Lung (tissue), 12 donors: ENCODE data around the gene DNAJC1. TPM values are rescaled to one million over a fixed set of nuclear protein-coding genes. Genes with fewer than 3 reads are reported as not detected.
"Not testable (repeated sequence)": the region's sequence is repeated elsewhere in the genome, so short reads cannot be mapped to it uniquely, and the experiment has no call there.

Experiments
- ATAC-seq: fragments of 200-7000 bp; cut with Tn5 transposase; one replicate; pipeline ENCODE4 v1.9.1; 2020; ENCODE audit warnings: moderate number of reproducible peaks; ENCODE audit not compliant: insufficient read depth, low FRiP score
- DNase-seq, 3 donors: peaks; one replicate each; pipeline ENCODE4 v3.0.0-alpha.2; 2013 to 2017
- H3K27ac ChIP-seq, 2 donors: one replicate each; pipeline ENCODE4 v1.5.1; 2013; ENCODE audit warnings: mild to moderate bottlenecking in 2 of 2, moderate library complexity in 2 of 2, control low read depth in 1 of 2, inconsistent platforms in 1 of 2, low read depth in 1 of 2, low read length in 1 of 2
- H3K27me3 ChIP-seq, 3 donors: one replicate each; pipeline ENCODE4 v1.5.1; 2013; ENCODE audit warnings: low read length in 2 of 3; ENCODE audit not compliant: control insufficient read depth in 3 of 3, insufficient read depth in 3 of 3
- H3K36me3 ChIP-seq, 4 donors: one replicate each; pipeline ENCODE4 v1.5.1; 2013; ENCODE audit warnings: low read length in 4 of 4, mild to moderate bottlenecking in 1 of 4, moderate library complexity in 1 of 4; ENCODE audit not compliant: control insufficient read depth in 4 of 4, insufficient read depth in 4 of 4
- H3K4me1 ChIP-seq, 5 donors: one replicate each; pipeline ENCODE4 v1.5.1; 2013; ENCODE audit warnings: low read length in 5 of 5, mild to moderate bottlenecking in 2 of 5, moderate library complexity in 1 of 5; ENCODE audit not compliant: control insufficient read depth in 5 of 5, insufficient read depth in 5 of 5
- H3K4me3 ChIP-seq: one replicate; pipeline ENCODE4 v1.5.1; 2013; ENCODE audit warnings: mild to moderate bottlenecking, control low read depth, moderate library complexity
- H3K9ac ChIP-seq, 2 donors: one replicate each; pipeline ENCODE4 v1.5.1; 2013; ENCODE audit warnings: low read length in 2 of 2, control low read depth in 1 of 2; ENCODE audit not compliant: insufficient read depth in 1 of 2
- H3K9me3 ChIP-seq, 4 donors: one replicate each; pipeline ENCODE4 v1.5.1; 2013; ENCODE audit warnings: low read length in 3 of 4, mild to moderate bottlenecking in 1 of 4, moderate library complexity in 1 of 4; ENCODE audit not compliant: control insufficient read depth in 4 of 4, insufficient read depth in 3 of 4
- WGBS, 2 donors: extraction: QIAGEN DNeasy Blood & Tissue Kit; methylation state at CpG; one replicate each; pipeline ENCODE4 v1.1.7; 2013; 5-methylcytosine and 5-hydroxymethylcytosine counted together
- polyA plus RNA-seq, 2 donors: library from polyadenylated mRNA; stranded (reverse); fragments of 200-250 nt; gene quantifications; one replicate each; pipeline ENCODE4 v1.2.1, GENCODE V29; 2013
- total RNA-seq, 2 donors: library from RNA; depleted of rRNA in 1 of 2; stranded (reverse); fragments of >200 nt in 1 of 2; gene quantifications; one replicate each; pipeline ENCODE4 v1.2.1, GENCODE V29; 2014 to 2021
- TF ChIP-seq, protein P1 (sequence below): IDR thresholded peaks from 2 replicates; pipeline ENCODE4 v1.5.1; 2012; ENCODE audit warnings: mild to moderate bottlenecking; ENCODE audit errors: control extremely low read depth, extremely low read depth
- donor health status: control.
- donor health status: control.
- donor health status: Bipolar disorder and iron deficiency.
- donor health status: healthy.
- donor health status: DM: yes; HTN: yes; CAD: no.

The DNAJC1 gene
- total and polyA plus RNA-seq, 4 donors = 31.0 to 38.2 (median 35.6) TPM

GRCh38 chr10:21837487-21837886 is 166.0 kb downstream of the DNAJC1 start:
- DNase-seq, H3K4me1 ChIP-seq, ATAC-seq, H3K36me3 ChIP-seq, H3K27me3 ChIP-seq, H3K27ac ChIP-seq, H3K9ac ChIP-seq, H3K4me3 ChIP-seq: not testable (repeated sequence)
- WGBS, 2 donors = 97% methylated on average over 25 to 29 of the region's 29 CpGs
- H3K9me3 ChIP-seq = peaks cover 0 to 16% (median 1%) of the 10 kb centered on the region in 4 donors

DNA sequence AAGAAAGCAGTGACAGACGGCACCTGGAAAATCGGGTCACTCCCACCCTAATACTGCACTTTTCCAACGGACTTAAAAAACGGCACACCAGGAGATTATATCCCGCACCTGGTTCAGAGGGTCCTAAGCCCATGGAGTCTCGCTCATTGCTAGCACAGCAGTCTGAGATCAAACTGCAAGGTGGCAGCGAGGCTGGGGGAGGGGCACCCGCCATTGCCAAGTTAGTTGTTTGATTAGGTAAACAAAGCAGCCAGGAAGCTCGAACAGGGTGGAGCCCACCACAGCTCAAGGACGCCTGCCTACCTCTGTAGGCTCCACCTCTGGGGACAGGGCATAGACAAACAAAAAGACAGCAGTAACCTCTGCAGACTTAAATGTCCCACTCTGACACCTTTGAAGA is 169.0 kb downstream of the DNAJC1 start:
- H3K36me3 ChIP-seq, H3K27me3 ChIP-seq, ATAC-seq, DNase-seq, H3K27ac ChIP-seq, H3K4me3 ChIP-seq, H3K4me1 ChIP-seq, H3K9ac ChIP-seq: not testable (repeated sequence)
- H3K9me3 ChIP-seq = peaks cover 0 to 18% (median 7%) of the 10 kb centered on the region in 4 donors
- 91 to 96% methylated on average over 9 to 10 of the region's 10 CpGs for whole genome bisulfite sequencing, 2 donors

DNA sequence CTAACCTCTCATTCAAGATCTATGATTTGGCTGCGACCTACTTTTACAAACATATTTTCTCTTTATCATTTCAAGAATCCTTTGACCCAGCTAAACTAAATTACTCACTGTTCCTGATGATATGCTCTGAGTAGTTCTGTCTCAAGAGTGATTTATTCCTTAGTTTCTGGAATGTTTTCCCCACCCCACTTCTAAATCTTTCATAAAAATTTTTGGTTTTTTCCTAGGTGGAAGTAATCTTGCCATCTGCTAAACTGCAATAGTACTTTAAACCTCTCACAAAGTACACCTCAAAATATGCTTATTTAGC is 170.8 kb downstream of the DNAJC1 start:
- Histone ChIP-seq H3K9me3 (peaks cover 0 to 19% (median 9%) of the 10 kb centered on the region in 4 donors), H3K27ac (no peak overlapping the region), H3K4me1 (no peaks in the 10 kb centered on the region), H3K4me3 (no peak overlapping the region), H3K36me3 (peaks cover 0 to 8% (median 4%) of the 10 kb centered on the region in 4 donors), H3K27me3 (no peaks in the 10 kb centered on the region), H3K9ac (no peak overlapping the region)
- no peak for ATAC-seq
- 69 to 80% methylated on average over 1 of the region's 1 CpG for WGBS, 2 donors
- no peak for DNase-seq
- TF ChIP-seq, protein P1, sequence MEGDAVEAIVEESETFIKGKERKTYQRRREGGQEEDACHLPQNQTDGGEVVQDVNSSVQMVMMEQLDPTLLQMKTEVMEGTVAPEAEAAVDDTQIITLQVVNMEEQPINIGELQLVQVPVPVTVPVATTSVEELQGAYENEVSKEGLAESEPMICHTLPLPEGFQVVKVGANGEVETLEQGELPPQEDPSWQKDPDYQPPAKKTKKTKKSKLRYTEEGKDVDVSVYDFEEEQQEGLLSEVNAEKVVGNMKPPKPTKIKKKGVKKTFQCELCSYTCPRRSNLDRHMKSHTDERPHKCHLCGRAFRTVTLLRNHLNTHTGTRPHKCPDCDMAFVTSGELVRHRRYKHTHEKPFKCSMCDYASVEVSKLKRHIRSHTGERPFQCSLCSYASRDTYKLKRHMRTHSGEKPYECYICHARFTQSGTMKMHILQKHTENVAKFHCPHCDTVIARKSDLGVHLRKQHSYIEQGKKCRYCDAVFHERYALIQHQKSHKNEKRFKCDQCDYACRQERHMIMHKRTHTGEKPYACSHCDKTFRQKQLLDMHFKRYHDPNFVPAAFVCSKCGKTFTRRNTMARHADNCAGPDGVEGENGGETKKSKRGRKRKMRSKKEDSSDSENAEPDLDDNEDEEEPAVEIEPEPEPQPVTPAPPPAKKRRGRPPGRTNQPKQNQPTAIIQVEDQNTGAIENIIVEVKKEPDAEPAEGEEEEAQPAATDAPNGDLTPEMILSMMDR = no peak

- Histone ChIP-seq H3K9me3 (peaks cover 4 to 19% (median 10%) of the 10 kb centered on the region in 4 donors), H3K36me3 (peaks cover 3 to 8% (median 5%) of the 10 kb centered on the region in 4 donors), H3K4me3 (no peak overlapping the region), H3K27me3 (no peaks in the 10 kb centered on the region), H3K4me1 (no peaks in the 10 kb centered on the region), H3K27ac (no peak overlapping the region), H3K9ac (no peak overlapping the region)
- WGBS, 2 donors = 85 to 87% methylated on average over 2 of the region's 2 CpGs
- DNase-seq (no peak), ATAC-seq (no peak)
- TF ChIP-seq, protein P1 = no peak
Observed at GRCh38 chr10:21831986-21832820, 171.3 kb downstream of the DNAJC1 start.
